HG03139 (cell line): ENCODE measurements around the gene ATP2B2.

ENCODE experiments used
- ATAC-seq: cut with Tn5 transposase; IDR thresholded peaks from one replicate; pipeline ENCODE4 v1.9.1; 2021; ENCODE audit not compliant: unreplicated experiment

The ATP2B2 gene

GRCh38 chr3:10511809-10512494, 6.6 kb upstream of the ATP2B2 start:
- ATAC-seq: no peak

DNA sequence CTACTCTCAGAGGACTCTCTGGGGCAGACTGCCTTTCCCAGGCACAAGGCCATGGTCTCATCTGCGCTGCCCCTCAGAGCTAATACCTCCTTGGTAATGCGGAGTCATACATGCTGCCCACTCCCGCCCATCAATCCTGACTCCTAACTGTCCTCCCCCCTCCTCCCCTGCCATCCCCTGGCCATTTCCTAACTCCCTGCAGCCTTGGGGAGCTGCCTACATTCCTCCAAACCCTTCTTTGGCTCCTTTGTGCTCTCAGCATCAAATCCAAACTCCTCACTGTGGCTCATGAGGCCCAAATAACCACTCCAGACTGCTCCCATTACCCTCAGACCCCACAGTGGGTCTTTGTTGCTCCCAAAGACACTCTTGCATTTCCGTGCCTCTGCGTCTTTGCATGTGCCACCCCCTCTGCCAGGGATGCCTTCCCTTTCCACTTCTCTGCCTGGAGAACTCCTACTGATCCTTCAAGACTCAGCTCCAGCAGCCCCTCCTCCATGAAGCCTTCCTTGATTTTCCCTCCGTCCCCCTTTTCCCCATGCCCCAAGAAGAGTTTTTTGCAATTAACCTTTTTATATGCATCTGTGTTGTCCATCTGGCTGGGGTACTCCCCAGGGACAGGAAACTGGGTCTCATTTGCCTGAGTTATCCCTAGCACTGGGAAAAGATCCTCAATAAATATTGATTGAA, 5.5 kb upstream of the ATP2B2 start:
- no peak for ATAC-seq

DNA sequence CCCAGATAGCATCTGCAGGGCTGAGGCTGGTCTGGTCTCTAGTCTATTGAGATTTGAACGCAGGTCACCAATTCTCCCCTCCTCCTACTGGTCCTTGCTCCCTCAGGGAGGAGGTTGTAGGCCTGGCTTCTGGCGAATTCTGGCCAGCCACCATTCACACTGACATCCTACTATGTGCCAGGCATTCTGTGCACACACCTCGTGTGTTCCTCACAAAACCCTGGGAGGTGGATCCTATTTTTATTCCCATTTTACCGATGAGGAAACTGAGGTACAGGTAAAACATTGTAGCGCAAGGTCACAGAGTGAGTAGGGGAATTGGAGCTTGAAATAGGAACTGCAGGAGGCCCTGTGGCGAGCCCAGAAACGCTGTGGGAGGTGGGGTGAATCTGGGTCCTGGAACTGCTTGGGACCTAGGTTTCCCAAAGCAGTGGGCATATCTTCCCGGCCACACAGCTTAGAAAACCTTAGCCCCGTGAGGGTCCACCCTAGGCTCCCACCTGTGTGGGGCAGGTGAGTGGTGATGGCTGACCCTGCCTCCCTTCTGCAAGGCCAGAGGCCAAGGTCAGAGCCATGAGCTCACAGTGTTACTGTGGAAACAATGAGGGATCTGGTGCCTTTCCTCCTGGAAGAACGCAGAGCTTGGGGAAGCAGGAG, 4.8 kb upstream of the ATP2B2 start:
- ATAC-seq: no peak

- ATAC-seq: no peak
Measured at GRCh38 chr3:10509325-10509724, 3.9 kb upstream of the ATP2B2 start.

- no peak for ATAC-seq
Measured at GRCh38 chr3:10508619-10509260, 3.4 kb upstream of the ATP2B2 start.

DNA sequence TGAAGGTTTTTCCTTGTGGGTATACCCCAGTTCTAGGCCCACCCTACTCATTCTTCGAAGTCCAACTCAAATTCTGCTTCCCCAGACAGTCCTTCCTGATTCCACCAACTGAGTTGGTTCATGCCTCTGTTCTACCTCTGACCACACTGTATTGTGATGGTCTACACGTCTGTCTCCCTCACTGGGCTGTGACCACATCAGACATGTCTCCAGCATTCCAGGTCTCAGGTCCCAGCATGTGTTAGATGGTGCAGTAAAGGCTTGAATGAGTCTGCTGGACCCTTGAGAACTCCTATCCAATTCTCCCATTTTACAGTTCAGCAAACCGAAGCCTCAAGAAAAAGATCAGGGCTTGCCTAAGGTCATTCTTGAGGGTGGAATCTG, 2.8 kb upstream of the ATP2B2 start:
- no peak for ATAC-seq

GRCh38 chr3:10507331-10507730, 1.9 kb upstream of the ATP2B2 start:
- ATAC-seq: no peak

DNA sequence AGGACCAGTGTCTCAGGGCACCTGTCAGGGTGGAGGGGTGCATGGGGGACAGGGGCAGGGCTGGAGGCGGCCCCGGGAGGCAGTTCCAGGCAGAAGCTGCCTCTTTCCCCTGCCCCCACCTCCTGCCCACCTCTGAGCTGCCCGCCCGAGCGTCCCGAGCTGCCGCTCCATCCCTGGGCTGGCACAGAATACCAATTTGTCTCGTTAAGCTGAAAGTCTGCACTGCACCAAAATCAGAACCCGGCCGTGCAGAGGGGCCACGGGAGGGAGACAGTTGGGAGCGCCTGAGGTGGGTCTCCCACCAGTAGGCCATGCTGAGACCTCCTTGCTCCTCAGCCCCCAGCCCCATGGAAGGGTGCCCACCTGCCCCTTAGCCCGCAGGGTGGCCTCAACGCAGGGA, 1.3 kb upstream of the ATP2B2 start:
- ATAC-seq: no peak

DNA sequence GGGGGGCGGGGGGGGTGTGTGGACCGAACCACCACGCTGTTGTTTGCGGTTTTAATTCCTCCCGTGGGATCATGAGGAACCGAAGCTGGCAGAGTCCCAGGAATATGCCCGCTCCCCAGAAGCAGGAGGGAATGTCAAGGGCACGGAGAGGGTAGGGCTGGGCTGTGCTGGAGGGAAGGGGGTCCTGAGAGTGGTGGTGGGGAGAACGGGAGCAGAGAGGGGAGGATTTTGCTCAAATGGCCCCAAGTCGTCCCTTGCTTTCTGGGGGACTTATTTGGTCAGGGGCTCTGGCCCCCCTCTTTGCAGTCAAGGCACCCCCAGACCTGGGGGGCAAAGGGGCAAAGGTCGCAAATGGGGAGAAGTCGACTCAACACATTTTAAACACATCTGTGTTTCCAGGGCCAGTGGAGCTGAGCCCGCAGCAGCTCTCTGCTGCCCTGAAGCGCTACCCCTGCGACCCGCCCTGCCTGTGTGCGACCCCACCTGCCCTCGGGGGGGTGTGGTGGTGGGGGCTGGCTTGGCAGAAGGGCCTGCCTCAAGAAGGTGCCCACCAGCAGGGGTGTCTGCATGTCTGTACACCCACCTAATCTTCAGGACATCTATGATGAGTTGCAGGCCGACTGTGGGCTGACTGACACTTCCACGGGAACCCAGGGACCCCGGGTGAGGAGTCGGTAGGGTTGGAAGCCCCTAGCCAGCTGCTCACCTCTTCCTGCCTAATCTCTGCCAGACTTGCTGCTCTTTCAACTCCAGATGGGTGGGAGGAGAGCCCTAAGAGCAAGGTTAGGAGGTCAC, 602 bp upstream of the ATP2B2 start:
- no peak for ATAC-seq

GRCh38 chr3:10504171-10505049, 976 bp downstream of the ATP2B2 start:
- no peak for ATAC-seq

- no peak for ATAC-seq
Measured at GRCh38 chr3:10503217-10503796, 2.1 kb downstream of the ATP2B2 start.

GRCh38 chr3:10502185-10502880, 3.1 kb downstream of the ATP2B2 start:
- ATAC-seq: no peak

- ATAC-seq: no peak
Measured at GRCh38 chr3:10501664-10502052, 3.7 kb downstream of the ATP2B2 start.

DNA sequence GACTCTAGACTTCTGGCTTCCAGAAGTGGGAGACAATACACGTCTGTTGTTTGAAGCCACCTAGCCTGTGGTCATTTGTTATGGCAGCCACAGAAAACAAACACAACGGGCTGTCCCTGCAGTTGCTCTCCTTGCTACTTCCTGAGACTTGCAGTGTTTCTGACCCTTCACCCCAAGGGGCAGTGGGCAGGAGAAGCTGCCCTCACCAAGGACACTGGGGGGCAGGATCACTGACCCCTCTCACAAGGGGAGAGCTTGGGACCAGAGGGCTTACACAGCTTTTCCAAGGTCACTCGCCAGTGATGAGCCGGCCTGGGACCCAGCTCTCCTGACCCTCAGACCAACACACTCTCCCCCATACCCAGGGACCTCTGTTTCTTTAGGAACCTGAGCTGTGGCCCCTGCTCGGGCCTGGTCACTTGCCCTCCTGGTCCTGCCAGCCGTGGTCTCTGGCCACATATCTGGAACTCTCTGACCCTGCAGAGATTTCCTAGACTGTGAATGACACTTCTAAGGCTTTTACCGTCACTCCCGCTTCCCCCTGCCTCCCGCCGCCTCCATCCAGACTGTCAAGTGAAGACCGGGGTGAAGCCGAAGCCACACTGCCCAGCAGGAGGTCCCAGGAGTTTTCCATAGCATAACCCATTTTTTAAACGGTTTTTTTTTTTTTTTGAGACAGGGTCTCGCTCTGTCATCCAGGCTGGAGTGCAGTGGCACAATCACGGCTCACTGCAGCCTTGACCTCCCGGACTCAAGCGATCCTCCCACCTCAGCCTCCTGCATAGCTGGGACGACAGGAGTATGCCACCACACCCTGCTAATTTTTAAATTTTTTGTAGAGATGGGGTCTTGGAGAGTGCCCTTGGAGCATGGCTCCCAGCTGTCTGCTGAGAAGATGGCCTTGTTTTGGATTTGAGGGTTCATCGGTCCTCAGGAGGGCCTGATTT, 4.4 kb downstream of the ATP2B2 start:
- no peak for ATAC-seq

DNA sequence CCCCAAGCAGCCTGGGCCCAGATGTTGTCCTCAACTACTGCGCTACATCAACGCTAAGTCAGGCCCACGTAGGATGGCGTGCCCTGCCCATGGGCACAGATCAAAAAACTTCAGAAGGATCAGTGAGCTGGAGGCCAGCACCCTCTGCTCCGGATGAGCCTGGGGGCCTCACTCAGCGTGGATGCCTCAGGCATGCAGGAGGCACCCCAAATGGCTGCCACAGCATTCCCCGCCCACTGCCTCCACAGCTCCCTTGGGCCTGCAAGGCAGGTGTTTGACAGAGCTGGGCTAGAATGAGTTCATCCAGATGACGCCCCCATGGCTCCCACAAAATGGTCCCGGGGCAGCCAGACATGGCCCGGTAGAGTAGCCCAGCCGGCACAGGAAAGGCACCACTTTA, 7.1 kb downstream of the ATP2B2 start:
- no peak for ATAC-seq

DNA sequence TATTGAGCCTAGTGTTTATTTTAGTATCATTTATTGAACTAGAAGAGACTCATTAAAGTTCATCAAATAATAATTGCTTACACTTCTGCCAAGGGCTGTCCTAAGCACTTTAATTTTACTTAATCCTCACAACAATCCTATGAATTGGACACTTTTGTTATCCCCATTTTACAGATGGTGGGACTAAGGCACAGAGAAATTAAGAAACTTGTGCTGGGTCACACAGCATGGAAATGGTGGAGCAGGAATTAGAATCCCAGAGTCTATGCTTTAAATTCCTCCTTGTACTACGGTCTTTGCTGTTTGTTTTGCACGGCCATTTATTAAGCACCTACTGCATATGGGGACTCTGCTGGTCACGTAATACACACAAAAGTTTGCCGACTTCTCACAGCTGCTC, 7.9 kb downstream of the ATP2B2 start:
- ATAC-seq: no peak

GRCh38 chr3:10496121-10496863, 9.1 kb downstream of the ATP2B2 start:
- no peak for ATAC-seq
